Measurements from ENCODE around the gene MYOM3. TPM values are rescaled to one million over a fixed set of nuclear protein-coding genes. Genes with fewer than 3 reads are reported as not detected.

MYOM3 gene
- total and polyA plus RNA-seq, 4 experiments from 2014 or later = not detected

DNA sequence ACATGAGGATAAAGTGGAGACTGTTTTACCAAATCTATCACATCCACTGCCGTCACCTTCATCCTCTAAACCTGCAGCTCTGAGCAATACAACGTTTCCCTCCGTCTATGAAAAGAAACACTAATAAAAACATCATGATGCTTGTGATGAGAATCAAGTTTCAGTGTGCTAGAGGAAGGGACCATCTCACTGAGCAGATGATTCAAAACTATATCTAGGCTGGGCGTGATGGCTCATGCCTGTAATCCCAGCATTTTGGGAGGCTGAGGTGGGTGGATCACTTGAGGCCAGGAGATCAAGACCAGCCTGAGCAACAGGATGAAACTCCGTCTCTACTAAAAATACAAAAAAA lies 14.7 kb upstream of the MYOM3 start:
- H3K27ac Mint-ChIP-seq = no peak overlapping the region
- DNase-seq = no peak
- intact Hi-C loops (cut with micrococcal nuclease) = no loop called here
- H3K27me3 Mint-ChIP-seq = peaks cover 0 to 3% of the 10 kb centered on the region in 2 donors
- no peak overlapping the region for H3K4me3 Mint-ChIP-seq
- Histone ChIP-seq H3K4me3 (ENCODE audit: low read length in 2 of 2) (no peak overlapping the region), H3K27me3 (ENCODE audit: insufficient read depth, low read length) (no peaks in the 10 kb centered on the region), H3K9me3 (ENCODE audit: control insufficient read depth in 1 of 2, low read length in 2 of 2) (no peaks in the 10 kb centered on the region), H3K36me3 (ENCODE audit: insufficient read depth, low read length) (no peaks in the 10 kb centered on the region), H3K4me1 (ENCODE audit: insufficient read depth, low read length) (no peaks in the 10 kb centered on the region), H3K27ac (ENCODE audit: low read depth, low read length) (no peak overlapping the region)
- ChIA-PET POLR2A (ENCODE audit: partially characterized antibody) (no interaction called here), CTCF (ENCODE audit: partially characterized antibody) (interaction anchor here (1.1 kb wide), 1 partner anchor 264 kb away, joined by 3 read pairs; no protein-coding TSS in a partner anchor)
- no peaks in the 10 kb centered on the region for H3K4me1 Mint-ChIP-seq
- peaks cover 0 to 25% (median 13%) of the 10 kb centered on the region in 8 donors for H3K9me3 Mint-ChIP-seq
- H3K36me3 Mint-ChIP-seq = peaks cover 0 to 4% of the 10 kb centered on the region in 2 donors

DNA sequence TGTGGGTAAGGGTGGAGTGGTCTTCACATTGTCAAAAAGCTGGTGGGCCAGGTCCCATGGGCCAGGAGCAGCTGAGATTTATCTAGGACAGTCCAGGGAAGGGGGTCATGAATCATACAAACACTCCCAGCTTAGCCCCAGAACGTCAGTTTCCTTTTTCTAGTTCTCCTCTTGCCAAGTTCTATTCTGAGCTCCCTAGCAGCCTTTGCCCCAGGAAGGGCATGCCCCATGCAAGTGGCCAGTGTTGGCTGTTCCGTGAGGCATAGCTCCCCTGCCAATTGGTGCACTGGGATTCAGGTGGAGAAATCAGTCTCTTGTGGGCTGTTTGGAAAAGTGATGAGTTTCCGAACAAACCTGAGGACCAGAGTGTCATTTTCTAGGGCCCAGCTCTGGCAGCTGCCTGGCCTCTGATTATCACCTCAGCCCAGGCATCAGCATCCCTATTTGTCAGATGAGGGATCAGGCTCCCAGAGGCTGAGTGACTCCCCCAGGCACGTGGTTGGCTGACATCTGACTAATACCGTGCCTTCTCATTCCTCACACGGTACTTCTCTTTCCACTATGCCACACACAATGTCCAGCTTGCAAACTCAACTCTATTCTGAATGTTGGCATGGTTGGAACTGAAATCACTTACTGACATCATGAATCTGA lies 14.2 kb upstream of the MYOM3 start:
- no peak overlapping the region for H3K27ac Mint-ChIP-seq
- Histone ChIP-seq H3K36me3 (ENCODE audit: insufficient read depth, low read length) (no peaks in the 10 kb centered on the region), H3K4me1 (ENCODE audit: insufficient read depth, low read length) (no peaks in the 10 kb centered on the region), H3K27ac (ENCODE audit: low read depth, low read length) (no peak overlapping the region), H3K27me3 (ENCODE audit: insufficient read depth, low read length) (no peaks in the 10 kb centered on the region), H3K9me3 (ENCODE audit: control insufficient read depth in 1 of 2, low read length in 2 of 2) (no peaks in the 10 kb centered on the region), H3K4me3 (ENCODE audit: low read length in 2 of 2) (no peak overlapping the region)
- H3K36me3 Mint-ChIP-seq = peaks cover 0 to 4% of the 10 kb centered on the region in 2 donors
- DNase-seq = no peak
- no peak overlapping the region for H3K4me3 Mint-ChIP-seq
- intact Hi-C loops (cut with micrococcal nuclease) = no loop called here
- POLR2A ChIA-PET (ENCODE audit: partially characterized antibody) = no interaction called here
- CTCF ChIA-PET (ENCODE audit: partially characterized antibody) = interaction anchor here (1.1 kb wide), 1 partner anchor 265 kb away, joined by 3 read pairs; no protein-coding TSS in a partner anchor
- no peaks in the 10 kb centered on the region for H3K4me1 Mint-ChIP-seq
- H3K27me3 Mint-ChIP-seq = peaks cover 0 to 4% of the 10 kb centered on the region in 2 donors
- peaks cover 0 to 23% (median 12%) of the 10 kb centered on the region in 8 donors for H3K9me3 Mint-ChIP-seq

DNA sequence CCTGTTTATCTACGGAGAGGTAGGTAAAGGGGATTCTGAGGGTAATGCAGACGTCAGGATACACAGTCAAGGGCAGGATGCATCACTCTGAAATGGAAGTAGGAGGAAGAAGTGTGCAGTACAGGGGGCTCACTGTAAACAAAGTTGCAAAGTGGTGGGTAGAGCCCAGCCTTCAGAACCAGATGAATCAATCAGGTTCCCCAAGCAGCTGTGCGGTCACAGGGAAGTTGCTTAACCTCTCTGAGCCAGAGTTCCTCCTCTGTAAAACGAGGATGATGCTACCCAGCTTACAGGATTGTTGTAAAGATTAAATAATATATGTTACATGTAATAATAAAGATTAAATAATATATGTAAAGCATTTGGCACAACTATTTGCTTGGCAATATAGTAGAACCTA lies 13.5 kb upstream of the MYOM3 start:
- no peak overlapping the region for H3K4me3 Mint-ChIP-seq
- Histone ChIP-seq H3K27me3 (ENCODE audit: insufficient read depth, low read length) (no peaks in the 10 kb centered on the region), H3K27ac (ENCODE audit: low read depth, low read length) (no peak overlapping the region), H3K9me3 (ENCODE audit: control insufficient read depth in 1 of 2, low read length in 2 of 2) (no peaks in the 10 kb centered on the region), H3K36me3 (ENCODE audit: insufficient read depth, low read length) (no peaks in the 10 kb centered on the region), H3K4me3 (ENCODE audit: low read length in 2 of 2) (no peak overlapping the region), H3K4me1 (ENCODE audit: insufficient read depth, low read length) (no peaks in the 10 kb centered on the region)
- H3K27me3 Mint-ChIP-seq = peaks cover 0 to 5% of the 10 kb centered on the region in 2 donors
- DNase-seq = no peak
- H3K9me3 Mint-ChIP-seq = peaks cover 0 to 16% (median 9%) of the 10 kb centered on the region in 8 donors
- CTCF ChIA-PET (ENCODE audit: partially characterized antibody) = interaction anchor here (1.1 kb wide), 1 partner anchor 266 kb away, joined by 3 read pairs; no protein-coding TSS in a partner anchor
- intact Hi-C loops (cut with micrococcal nuclease) = no loop called here
- POLR2A ChIA-PET (ENCODE audit: partially characterized antibody) = no interaction called here
- H3K36me3 Mint-ChIP-seq = peaks cover 0 to 4% of the 10 kb centered on the region in 2 donors
- H3K4me1 Mint-ChIP-seq = no peaks in the 10 kb centered on the region
- H3K27ac Mint-ChIP-seq = no peak overlapping the region

DNA sequence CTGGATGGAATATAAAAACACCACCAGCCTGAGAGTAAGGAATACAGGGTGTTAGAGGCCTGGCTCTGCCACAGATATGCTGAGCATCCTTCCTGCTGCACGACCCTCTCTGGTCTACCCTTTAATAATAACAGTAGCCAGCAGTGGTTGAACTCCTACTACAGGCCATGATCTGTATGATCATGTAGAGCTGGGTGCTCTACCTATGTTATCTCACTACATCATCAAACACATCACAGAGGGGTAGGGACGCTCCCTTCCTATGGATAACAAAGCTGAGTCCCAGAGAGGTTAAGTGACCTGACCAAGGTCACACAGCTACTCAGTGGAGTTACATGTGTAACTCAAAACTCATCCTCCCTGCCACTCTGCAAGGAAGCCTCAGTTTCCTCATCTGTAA lies 13.0 kb upstream of the MYOM3 start:
- Histone ChIP-seq H3K27me3 (ENCODE audit: insufficient read depth, low read length) (no peaks in the 10 kb centered on the region), H3K36me3 (ENCODE audit: insufficient read depth, low read length) (no peaks in the 10 kb centered on the region), H3K27ac (ENCODE audit: low read depth, low read length) (no peak overlapping the region), H3K4me1 (ENCODE audit: insufficient read depth, low read length) (no peaks in the 10 kb centered on the region), H3K9me3 (ENCODE audit: control insufficient read depth in 1 of 2, low read length in 2 of 2) (no peaks in the 10 kb centered on the region), H3K4me3 (ENCODE audit: low read length in 2 of 2) (no peak overlapping the region)
- H3K4me3 Mint-ChIP-seq = no peak overlapping the region
- no peaks in the 10 kb centered on the region for H3K4me1 Mint-ChIP-seq
- H3K27me3 Mint-ChIP-seq = peaks cover 0 to 6% of the 10 kb centered on the region in 2 donors
- peaks cover 0 to 12% (median 5%) of the 10 kb centered on the region in 8 donors for H3K9me3 Mint-ChIP-seq
- ChIA-PET CTCF (ENCODE audit: partially characterized antibody) (no interaction called here), POLR2A (ENCODE audit: partially characterized antibody) (no interaction called here)
- no peak for DNase-seq
- no peak overlapping the region for H3K27ac Mint-ChIP-seq
- intact Hi-C loops (cut with micrococcal nuclease) = no loop called here
- H3K36me3 Mint-ChIP-seq = peaks cover 0 to 3% of the 10 kb centered on the region in 2 donors

DNA sequence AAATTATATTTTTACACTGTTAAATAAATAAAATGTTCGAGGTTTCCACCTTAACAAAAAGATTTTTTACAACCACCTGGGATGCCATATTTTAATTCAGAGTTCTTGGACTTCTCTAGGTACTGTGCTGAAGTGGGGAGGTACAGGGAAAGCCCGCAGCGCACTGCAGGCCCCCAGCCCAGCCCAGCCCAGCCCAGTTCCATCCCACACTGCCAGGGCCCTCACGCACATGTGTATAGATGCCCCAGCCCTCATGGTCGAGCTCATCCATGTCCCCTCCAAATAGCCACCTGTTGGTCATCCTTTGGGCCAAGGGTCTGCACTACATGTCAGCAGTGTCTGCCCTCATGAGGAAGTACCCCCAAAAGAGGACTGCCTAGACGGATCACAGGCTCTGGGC lies 11.7 kb upstream of the MYOM3 start:
- Histone ChIP-seq H3K27me3 (ENCODE audit: insufficient read depth, low read length) (no peaks in the 10 kb centered on the region), H3K9me3 (ENCODE audit: control insufficient read depth in 1 of 2, low read length in 2 of 2) (no peaks in the 10 kb centered on the region), H3K27ac (ENCODE audit: low read depth, low read length) (no peak overlapping the region), H3K4me1 (ENCODE audit: insufficient read depth, low read length) (no peaks in the 10 kb centered on the region), H3K4me3 (ENCODE audit: low read length in 2 of 2) (no peak overlapping the region), H3K36me3 (ENCODE audit: insufficient read depth, low read length) (no peaks in the 10 kb centered on the region)
- no peak for DNase-seq
- CTCF ChIA-PET (ENCODE audit: partially characterized antibody) = no interaction called here
- peaks cover 0 to 2% (median 0%) of the 10 kb centered on the region in 8 donors for H3K9me3 Mint-ChIP-seq
- no peak overlapping the region for H3K4me3 Mint-ChIP-seq
- intact Hi-C loops (cut with micrococcal nuclease) = no loop called here
- H3K27me3 Mint-ChIP-seq = peaks cover 3 to 11% of the 10 kb centered on the region in 2 donors
- no peaks in the 10 kb centered on the region for H3K4me1 Mint-ChIP-seq
- POLR2A ChIA-PET (ENCODE audit: partially characterized antibody) = no interaction called here
- no peak overlapping the region for H3K27ac Mint-ChIP-seq
- H3K36me3 Mint-ChIP-seq = no peaks in the 10 kb centered on the region

DNA sequence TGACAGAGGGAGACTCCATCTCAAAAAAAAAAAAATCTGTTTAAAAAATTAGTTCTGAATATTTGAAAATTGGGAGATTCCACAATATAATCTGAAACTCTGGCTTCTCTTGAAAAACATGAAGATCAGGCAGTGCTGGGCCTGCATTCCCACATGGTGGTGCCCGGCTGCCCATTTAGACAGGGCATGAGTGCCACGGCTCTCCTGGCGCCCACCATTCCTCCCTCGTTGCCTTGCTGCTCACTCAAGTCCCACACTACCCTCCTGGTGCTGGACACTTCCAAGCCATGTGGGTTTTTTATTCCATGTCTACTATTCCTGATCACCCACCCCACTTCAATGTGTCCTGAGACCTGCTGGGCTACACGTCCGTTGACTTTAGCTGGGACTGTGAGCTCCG lies 10.8 kb upstream of the MYOM3 start:
- ChIA-PET CTCF (ENCODE audit: partially characterized antibody) (no interaction called here), POLR2A (ENCODE audit: partially characterized antibody) (no interaction called here)
- Histone ChIP-seq H3K9me3 (ENCODE audit: control insufficient read depth in 1 of 2, low read length in 2 of 2) (no peaks in the 10 kb centered on the region), H3K4me1 (ENCODE audit: insufficient read depth, low read length) (no peaks in the 10 kb centered on the region), H3K36me3 (ENCODE audit: insufficient read depth, low read length) (no peaks in the 10 kb centered on the region), H3K27me3 (ENCODE audit: insufficient read depth, low read length) (no peaks in the 10 kb centered on the region), H3K27ac (ENCODE audit: low read depth, low read length) (no peak overlapping the region), H3K4me3 (ENCODE audit: low read length in 2 of 2) (no peak overlapping the region)
- intact Hi-C loops (cut with micrococcal nuclease) = no loop called here
- DNase-seq = no peak
- H3K36me3 Mint-ChIP-seq = no peaks in the 10 kb centered on the region
- no peaks in the 10 kb centered on the region for H3K4me1 Mint-ChIP-seq
- peaks cover 6 to 9% of the 10 kb centered on the region in 2 donors for H3K27me3 Mint-ChIP-seq
- no peak overlapping the region for H3K4me3 Mint-ChIP-seq
- peaks cover 0 to 2% (median 0%) of the 10 kb centered on the region in 8 donors for H3K9me3 Mint-ChIP-seq
- no peak overlapping the region for H3K27ac Mint-ChIP-seq

DNA sequence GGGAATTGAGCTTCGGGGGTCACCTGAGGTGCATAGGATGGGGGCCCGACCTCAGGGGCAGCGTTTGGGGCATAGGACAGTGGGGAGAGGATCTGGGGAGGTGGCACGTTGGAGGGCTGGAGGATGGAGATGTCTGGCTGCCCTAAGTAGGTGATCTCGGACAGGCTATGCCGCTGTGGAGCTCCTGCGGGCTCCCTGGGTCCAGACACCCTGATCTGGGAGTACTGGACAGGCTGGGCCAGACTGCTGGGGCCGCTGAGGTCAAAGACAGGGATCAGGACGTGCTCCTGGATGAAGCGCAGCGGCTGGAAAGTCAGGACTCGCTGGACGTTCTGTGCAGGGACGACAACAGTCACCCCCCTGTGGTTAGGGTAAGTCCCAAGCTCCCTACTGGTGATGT lies 9.5 kb upstream of the MYOM3 start:
- Histone ChIP-seq H3K4me1 (ENCODE audit: insufficient read depth, low read length) (no peaks in the 10 kb centered on the region), H3K36me3 (ENCODE audit: insufficient read depth, low read length) (no peaks in the 10 kb centered on the region), H3K9me3 (ENCODE audit: control insufficient read depth in 1 of 2, low read length in 2 of 2) (no peaks in the 10 kb centered on the region), H3K4me3 (ENCODE audit: low read length in 2 of 2) (no peak overlapping the region), H3K27me3 (ENCODE audit: insufficient read depth, low read length) (no peaks in the 10 kb centered on the region), H3K27ac (ENCODE audit: low read depth, low read length) (no peak overlapping the region)
- H3K36me3 Mint-ChIP-seq = no peaks in the 10 kb centered on the region
- no peak for DNase-seq
- no peak overlapping the region for H3K4me3 Mint-ChIP-seq
- intact Hi-C loops (cut with micrococcal nuclease) = no loop called here
- H3K27ac Mint-ChIP-seq = no peak overlapping the region
- CTCF ChIA-PET (ENCODE audit: partially characterized antibody) = no interaction called here
- H3K4me1 Mint-ChIP-seq = no peaks in the 10 kb centered on the region
- peaks cover 11 to 13% of the 10 kb centered on the region in 2 donors for H3K27me3 Mint-ChIP-seq
- POLR2A ChIA-PET (ENCODE audit: partially characterized antibody) = no interaction called here
- peaks cover 0 to 2% (median 0%) of the 10 kb centered on the region in 8 donors for H3K9me3 Mint-ChIP-seq

All from CD4-positive, alpha-beta memory T cell (primary cell).